Measurements from ENCODE around the gene MED14. TPM values are rescaled to one million over a fixed set of nuclear protein-coding genes. Genes with fewer than 3 reads are reported as not detected.

The MED14 gene
- total and polyA plus RNA-seq, 2 of the 8 experiments (the other 6 are each of a cell fraction or from before 2014, with no cell fraction given) = 79.7 to 117 TPM

GRCh38 chrX:40684092-40684491 is 51.2 kb downstream of the MED14 start (continued):
- TF ChIP-seq CHD7 (IDR thresholded peaks at IDR 0.05; ENCODE audit: insufficient replicate concordance, low read length) = no peak
- no peak for TF ChIP-seq FOSL1 (IDR thresholded peaks at IDR 0.05; ENCODE audit: insufficient read depth, low read depth, low read length)
- TF ChIP-seq CREB1 (IDR thresholded peaks at IDR 0.05) = no peak
- no peak for TF ChIP-seq BRCA1 (IDR thresholded peaks at IDR 0.05; ENCODE audit: low read depth, low read length)
- TF ChIP-seq TAF7 (optimal IDR thresholded peaks at IDR 0.05; ENCODE audit: borderline replicate concordance, low read depth, low read length) = no peak
- TF ChIP-seq EZH2 (IDR thresholded peaks at IDR 0.05; ENCODE audit: low read depth, low read length, severe bottlenecking) = no peak
- no peak for TF ChIP-seq BCL11A (IDR thresholded peaks at IDR 0.05; ENCODE audit: low read depth in 2 of 2, low read length in 2 of 2)
- TF ChIP-seq SP4 (IDR thresholded peaks at IDR 0.05; ENCODE audit: low read length) = no peak
- no peak for TF ChIP-seq RXRA (IDR thresholded peaks at IDR 0.05; ENCODE audit: insufficient read depth, low read depth, low read length)
- no peak for TF ChIP-seq PHF8 (conservative IDR thresholded peaks at IDR 0.05; ENCODE audit: low read depth, low read length)
- TF ChIP-seq USF2 (IDR thresholded peaks at IDR 0.05; ENCODE audit: low read length) = no peak
